Measurements from ENCODE around the gene KCND1. TPM values are rescaled to one million over a fixed set of nuclear protein-coding genes. Genes with fewer than 3 reads are reported as not detected.

Gene KCND1
- total RNA-seq, 1 donor from 2014 or later: 1.1 TPM

DNA sequence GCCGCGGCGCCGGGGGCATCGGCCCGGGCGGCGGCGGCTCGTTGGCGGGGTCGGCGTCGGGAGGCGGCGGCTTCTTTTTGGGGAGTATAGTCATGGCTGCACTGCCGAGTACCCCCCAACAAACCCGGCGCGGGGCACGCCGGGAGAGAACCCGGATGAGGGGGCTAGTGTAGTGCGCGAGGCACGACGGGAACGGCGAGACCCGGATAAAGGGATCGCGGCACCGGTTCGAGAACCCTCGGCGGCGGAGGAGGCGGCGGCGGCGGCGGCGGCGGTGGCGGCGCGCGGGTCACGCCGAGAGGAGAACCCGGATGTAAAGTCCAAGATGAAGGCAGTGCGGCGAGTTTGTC is 14.2 kb downstream of the KCND1 start, which contains the start of gene OTUD5:
Gene OTUD5, minus strand, starts transcription at position 131 of the 350 bp plus-strand sequence. Its CDS starts 37 bp downstream, at position 94.
- peak within 1 kb of the TSS; percentile 55 for H3K4me3 ChIP-seq (ENCODE audit: low read depth, low read length)
- no peak for DNase-seq (ENCODE audit: low read depth)
- TF ChIP-seq, protein P1, sequence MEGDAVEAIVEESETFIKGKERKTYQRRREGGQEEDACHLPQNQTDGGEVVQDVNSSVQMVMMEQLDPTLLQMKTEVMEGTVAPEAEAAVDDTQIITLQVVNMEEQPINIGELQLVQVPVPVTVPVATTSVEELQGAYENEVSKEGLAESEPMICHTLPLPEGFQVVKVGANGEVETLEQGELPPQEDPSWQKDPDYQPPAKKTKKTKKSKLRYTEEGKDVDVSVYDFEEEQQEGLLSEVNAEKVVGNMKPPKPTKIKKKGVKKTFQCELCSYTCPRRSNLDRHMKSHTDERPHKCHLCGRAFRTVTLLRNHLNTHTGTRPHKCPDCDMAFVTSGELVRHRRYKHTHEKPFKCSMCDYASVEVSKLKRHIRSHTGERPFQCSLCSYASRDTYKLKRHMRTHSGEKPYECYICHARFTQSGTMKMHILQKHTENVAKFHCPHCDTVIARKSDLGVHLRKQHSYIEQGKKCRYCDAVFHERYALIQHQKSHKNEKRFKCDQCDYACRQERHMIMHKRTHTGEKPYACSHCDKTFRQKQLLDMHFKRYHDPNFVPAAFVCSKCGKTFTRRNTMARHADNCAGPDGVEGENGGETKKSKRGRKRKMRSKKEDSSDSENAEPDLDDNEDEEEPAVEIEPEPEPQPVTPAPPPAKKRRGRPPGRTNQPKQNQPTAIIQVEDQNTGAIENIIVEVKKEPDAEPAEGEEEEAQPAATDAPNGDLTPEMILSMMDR (conservative IDR thresholded peaks at IDR 0.05; ENCODE audit: low read depth, low read length): no peak

DNA sequence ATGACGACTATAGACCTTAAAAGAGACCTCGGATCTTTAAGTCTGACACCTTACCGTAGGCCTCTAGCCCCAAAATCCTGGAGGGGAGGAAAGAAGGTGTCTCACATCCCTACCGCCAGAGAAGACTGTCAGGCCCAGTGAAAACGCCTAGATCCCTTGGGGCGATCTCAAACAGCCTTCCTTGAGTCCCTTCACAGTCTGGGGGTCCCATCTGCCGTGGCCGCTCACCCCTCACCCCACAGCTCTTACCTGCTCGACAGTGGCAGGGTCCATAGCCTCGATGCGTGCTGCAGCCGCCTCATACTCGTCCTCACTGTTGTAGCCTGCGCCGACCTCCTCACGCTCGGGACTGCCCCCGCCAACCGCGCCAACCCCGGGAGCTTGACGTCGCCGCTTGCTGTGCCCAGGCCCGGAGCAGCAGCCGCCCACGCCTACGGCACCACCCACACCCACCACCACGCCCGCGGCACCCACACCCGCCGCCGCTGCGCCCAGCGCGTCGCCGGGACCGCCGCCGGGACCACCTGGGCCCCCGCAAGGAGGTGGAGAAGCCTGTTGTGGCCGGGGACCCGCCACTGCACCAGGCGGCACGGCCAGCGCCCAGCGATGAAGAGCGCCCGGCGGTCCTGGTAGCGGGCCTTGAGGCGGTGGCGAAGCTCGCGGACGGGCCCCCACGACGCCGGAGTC is 14.8 kb downstream of the KCND1 start:
- DNase-seq (ENCODE audit: low read depth): no peak
- TF ChIP-seq, protein P1 (conservative IDR thresholded peaks at IDR 0.05; ENCODE audit: low read depth, low read length): no peak
- peak overlapping the region; percentile 55 for H3K4me3 ChIP-seq (ENCODE audit: low read depth, low read length)

GRCh38 chrX:48948589-48948988 is 23.1 kb downstream of the KCND1 start:
- DNase-seq (ENCODE audit: low read depth): no peak
- TF ChIP-seq, protein P1 (conservative IDR thresholded peaks at IDR 0.05; ENCODE audit: low read depth, low read length): no peak
- H3K4me3 ChIP-seq (ENCODE audit: low read depth, low read length): no peak overlapping the region

GRCh38 chrX:48945517-48946348 is 25.9 kb downstream of the KCND1 start:
- no peak for DNase-seq (ENCODE audit: low read depth)
- no peak overlapping the region for H3K4me3 ChIP-seq (ENCODE audit: low read depth, low read length)
- TF ChIP-seq, protein P1 (conservative IDR thresholded peaks at IDR 0.05; ENCODE audit: low read depth, low read length): peak; percentile 74

- no peak for DNase-seq (ENCODE audit: low read depth)
- TF ChIP-seq, protein P1 (conservative IDR thresholded peaks at IDR 0.05; ENCODE audit: low read depth, low read length): no peak
- no peak overlapping the region for H3K4me3 ChIP-seq (ENCODE audit: low read depth, low read length)
These were observed 28.7 kb downstream of the KCND1 start for GRCh38 chrX:48942895-48943294.

DNA sequence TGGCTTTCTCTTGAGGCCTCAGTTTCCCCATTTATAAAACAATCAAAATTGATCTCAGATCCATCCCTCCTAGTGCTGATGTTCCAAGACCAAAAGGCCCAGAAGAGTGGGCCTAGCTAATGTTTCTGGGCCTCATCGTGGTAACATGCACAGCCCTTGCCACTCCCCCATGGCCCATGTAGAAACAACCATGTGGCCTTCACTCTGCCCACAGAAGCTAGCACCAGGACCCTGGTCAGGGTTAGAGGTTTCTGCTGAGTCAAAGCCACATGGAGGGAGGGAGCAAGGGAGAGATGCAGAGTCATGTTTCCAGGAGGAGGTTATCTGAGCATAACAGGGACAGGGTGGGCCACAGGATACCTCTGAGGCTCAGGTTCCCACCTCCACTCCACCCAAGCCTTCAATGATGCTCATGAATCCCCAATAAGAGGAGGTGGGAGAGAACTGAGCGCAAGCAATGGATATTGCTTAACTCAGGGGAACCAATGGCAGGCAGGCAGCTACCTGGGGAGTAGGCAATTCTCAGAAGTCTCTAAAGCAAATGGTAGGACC is 31.2 kb downstream of the KCND1 start:
- no peak for DNase-seq (ENCODE audit: low read depth)
- TF ChIP-seq, protein P1 (conservative IDR thresholded peaks at IDR 0.05; ENCODE audit: low read depth, low read length): no peak
- no peak overlapping the region for H3K4me3 ChIP-seq (ENCODE audit: low read depth, low read length)

Data from epithelial cell of proximal tubule (primary cell).